Measurements from ENCODE around the gene FAM83F. TPM values are rescaled to one million over a fixed set of nuclear protein-coding genes. Genes with fewer than 3 reads are reported as not detected.

Gene FAM83F
- total and polyA plus RNA-seq, 8 donors, result 0.15 to 0.73 (median 0.26) TPM

GRCh38 chr22:40030026-40030757 is 35.4 kb downstream of the FAM83F start:
- TF ChIP-seq CTCF (IDR thresholded peaks at IDR 0.05), result no peak
- no peaks in the 10 kb centered on the region for H3K4me1 ChIP-seq
- ATAC-seq, result no peak
- intact Hi-C loops (cut with DNase I), result no loop called here
- DNase-seq, result no peak
- no peaks in the 10 kb centered on the region for H3K9me3 ChIP-seq
- no peak overlapping the region for H3K27ac ChIP-seq
- H3K36me3 ChIP-seq, result no peaks in the 10 kb centered on the region
- H3K27me3 ChIP-seq, result peaks cover 0 to 5% of the 10 kb centered on the region in 2 donors
- no peak overlapping the region for H3K4me3 ChIP-seq

DNA sequence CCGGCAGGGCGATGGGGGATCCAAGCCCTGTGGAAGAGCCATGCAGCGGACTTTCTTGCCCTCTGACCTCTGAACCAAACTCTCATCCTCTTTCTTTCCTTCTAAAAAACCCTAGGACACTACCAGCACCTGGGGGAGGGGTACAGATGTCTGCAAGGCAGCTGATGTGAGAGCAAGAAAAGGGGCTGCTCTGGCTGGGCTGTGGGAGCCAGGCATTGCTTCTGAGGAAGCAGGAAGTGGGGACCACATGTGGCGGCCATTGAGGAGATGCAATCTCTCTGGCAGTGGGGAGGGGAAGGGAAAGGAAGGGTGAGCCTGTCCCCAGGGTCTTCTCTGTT is 36.0 kb downstream of the FAM83F start:
- Histone ChIP-seq H3K4me1 (no peaks in the 10 kb centered on the region), H3K4me3 (no peak overlapping the region), H3K9me3 (no peaks in the 10 kb centered on the region), H3K27ac (no peak overlapping the region), H3K36me3 (no peaks in the 10 kb centered on the region), H3K27me3 (peaks cover 0 to 5% of the 10 kb centered on the region in 2 donors)
- ATAC-seq (no peak), DNase-seq (no peak)
- no peak for TF ChIP-seq CTCF (IDR thresholded peaks at IDR 0.05)
- intact Hi-C loops (cut with DNase I), result no loop called here

- ATAC-seq, result no peak
- DNase-seq, result no peak
- H3K4me3 ChIP-seq, result no peak overlapping the region
- H3K9me3 ChIP-seq, result no peaks in the 10 kb centered on the region
- peaks cover 0 to 4% of the 10 kb centered on the region in 2 donors for H3K4me1 ChIP-seq
- H3K27me3 ChIP-seq, result peaks cover 0 to 5% of the 10 kb centered on the region in 2 donors
- TF ChIP-seq CTCF (IDR thresholded peaks at IDR 0.05), result no peak
- intact Hi-C loops (cut with DNase I), result no loop called here
- H3K36me3 ChIP-seq, result no peaks in the 10 kb centered on the region
- no peak overlapping the region for H3K27ac ChIP-seq
Observed at GRCh38 chr22:40031766-40032470, 37.2 kb downstream of the FAM83F start.

DNA sequence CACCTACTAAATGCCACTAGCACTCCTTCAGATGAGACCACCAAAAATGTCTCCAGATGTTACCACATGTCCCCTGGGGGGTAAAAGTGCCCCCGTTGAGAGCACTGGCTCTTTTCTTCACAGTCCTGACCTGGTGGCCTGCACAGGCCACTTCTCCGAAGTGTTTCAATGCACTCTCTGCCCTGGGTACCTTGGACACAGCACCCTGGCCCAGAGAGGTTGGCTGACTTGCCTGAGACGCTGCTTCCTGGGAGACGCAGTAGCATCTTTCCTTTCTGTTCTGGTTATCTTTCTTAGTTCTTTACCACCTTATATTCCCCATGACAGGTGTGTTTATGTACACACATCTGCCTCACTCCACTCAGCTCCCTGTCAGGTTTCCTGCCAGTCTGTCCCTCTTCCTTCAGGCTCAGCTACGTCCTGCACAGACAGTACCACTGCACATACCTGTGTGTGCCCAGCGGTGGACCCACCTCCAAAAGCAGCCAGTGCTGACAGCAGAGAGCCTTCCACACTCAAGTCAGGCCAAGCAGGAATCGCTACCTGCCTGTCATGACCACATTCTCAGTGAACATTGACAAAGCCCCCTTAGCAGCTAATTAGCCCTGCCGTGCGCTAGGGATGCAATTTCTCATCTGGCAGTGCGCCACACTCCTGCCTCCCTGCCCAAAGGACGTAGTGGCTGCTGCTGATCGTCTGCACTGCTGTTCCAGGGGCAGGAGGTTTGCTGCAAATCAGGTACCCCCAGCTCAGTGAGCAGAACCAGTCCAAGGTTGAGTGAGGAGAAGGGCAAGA is 39.0 kb downstream of the FAM83F start:
- H3K4me3 ChIP-seq, result no peak overlapping the region
- ATAC-seq (no peak), DNase-seq (no peak)
- TF ChIP-seq CTCF (IDR thresholded peaks at IDR 0.05), result no peak
- no peak overlapping the region for H3K27ac ChIP-seq
- intact Hi-C loops (cut with DNase I), result no loop called here
- H3K36me3 ChIP-seq, result no peaks in the 10 kb centered on the region
- peaks cover 0 to 19% of the 10 kb centered on the region in 2 donors for H3K27me3 ChIP-seq
- H3K9me3 ChIP-seq, result no peaks in the 10 kb centered on the region
- peaks cover 0 to 4% of the 10 kb centered on the region in 2 donors for H3K4me1 ChIP-seq

- Histone ChIP-seq H3K4me3 (no peak overlapping the region), H3K27ac (no peak overlapping the region), H3K27me3 (peaks cover 0 to 30% of the 10 kb centered on the region in 2 donors), H3K36me3 (no peaks in the 10 kb centered on the region), H3K9me3 (no peaks in the 10 kb centered on the region), H3K4me1 (peaks cover 0 to 4% of the 10 kb centered on the region in 2 donors)
- intact Hi-C loops (cut with DNase I), result no loop called here
- no peak for DNase-seq
- TF ChIP-seq CTCF (IDR thresholded peaks at IDR 0.05), result no peak
- ATAC-seq, result no peak
Observed at GRCh38 chr22:40035351-40035750, 40.6 kb downstream of the FAM83F start.
